Colonic mucosa (tissue), 4 donors: ENCODE results near the gene BDH1. TPM values are rescaled to one million over a fixed set of nuclear protein-coding genes. Genes with fewer than 3 reads are reported as not detected.
"Not testable (repeated sequence)": the region's sequence is repeated elsewhere in the genome, so short reads cannot be mapped to it uniquely, and the experiment has no call there.

Experiments
- DNase-seq: peaks from one replicate; pipeline ENCODE4 v3.0.0-alpha.2; 2020
- H3K27ac ChIP-seq: fragments of 200-600 bp; one replicate; pipeline ENCODE4 v1.8.0; 2021
- H3K27me3 ChIP-seq: fragments of 200-600 bp; one replicate; pipeline ENCODE4 v1.8.0; 2021
- H3K36me3 ChIP-seq: fragments of 200-600 bp; one replicate; pipeline ENCODE4 v1.8.0; 2021
- H3K4me1 ChIP-seq: fragments of 200-600 bp; one replicate; pipeline ENCODE4 v1.8.0; 2021; ENCODE audit warnings: mild to moderate bottlenecking
- H3K4me3 ChIP-seq: fragments of 200-600 bp; one replicate; pipeline ENCODE4 v1.8.0; 2021
- H3K9ac ChIP-seq, 2 donors: one replicate each; pipeline ENCODE4 v1.7.0; 2013; ENCODE audit warnings: control low read depth in 2 of 2, low read depth in 2 of 2, low read length in 2 of 2
- H3K9me3 ChIP-seq: fragments of 200-600 bp; one replicate; pipeline ENCODE4 v1.8.0; 2021
- CTCF ChIP-seq: fragments of 200-600 bp; IDR thresholded peaks from one replicate; pipeline ENCODE4 v1.8.0; 2022; ENCODE audit warnings: antibody characterized with exemption, mild to moderate bottlenecking
- intact Hi-C: fragments of 100-400 bp; cut with DNase I; formaldehyde crosslinking; loops from one replicate; pipeline ENCODE4 v1.14.1; 2022
- total RNA-seq, 2 donors: library from RNA; stranded (reverse); fragmentation: NEBNext Ultra II Directional in 1 of 2; extraction: Animal tissue kit (Norgen Biotek cat#: 25700) in 1 of 2; gene quantifications; one replicate each; pipeline ENCODE4 v1.2.1, GENCODE V29; 2021
- donor health status: healthy.
- donor health status: DM: no; HTN: no; CAD: no.
- donor health status: DM: no; HTN: no; CAD: no.

BDH1 gene
- total RNA-seq, 2 donors from 2014 or later = 154 to 180 TPM

- no peaks in the 10 kb centered on the region for H3K27me3 ChIP-seq
- no peaks in the 10 kb centered on the region for H3K9me3 ChIP-seq
- peaks cover 16% of the 10 kb centered on the region for H3K4me1 ChIP-seq
- peak overlapping the region; percentile 47 to 92 for H3K9ac ChIP-seq
- H3K36me3 ChIP-seq = no peaks in the 10 kb centered on the region
- peak overlapping the region; percentile 93 for H3K27ac ChIP-seq
- TF ChIP-seq CTCF = no peak
- DNase-seq = no peak
- no peak overlapping the region for H3K4me3 ChIP-seq
- intact Hi-C loops = loop anchor here (10.0 kb wide), 2 partner anchors 295 to 515 kb away; no protein-coding TSS in a partner anchor
Measured at GRCh38 chr3:197519801-197520211, 36.0 kb downstream of the BDH1 start.

GRCh38 chr3:197518881-197519421 lies 36.8 kb downstream of the BDH1 start:
- DNase-seq = no peak
- no peak overlapping the region for H3K4me3 ChIP-seq
- no peaks in the 10 kb centered on the region for H3K27me3 ChIP-seq
- H3K9me3 ChIP-seq = no peaks in the 10 kb centered on the region
- H3K36me3 ChIP-seq = no peaks in the 10 kb centered on the region
- peak overlapping the region in 1 of 2 donors; percentile 35 for H3K9ac ChIP-seq
- H3K4me1 ChIP-seq = peaks cover 16% of the 10 kb centered on the region
- no peak for TF ChIP-seq CTCF
- intact Hi-C loops = loop anchor here (10.0 kb wide), 2 partner anchors 294 to 514 kb away; no protein-coding TSS in a partner anchor
- H3K27ac ChIP-seq = no peak overlapping the region

GRCh38 chr3:197517922-197518683 lies 37.7 kb downstream of the BDH1 start:
- H3K4me3 ChIP-seq, H3K9me3 ChIP-seq, DNase-seq, H3K27me3 ChIP-seq, H3K27ac ChIP-seq, H3K9ac ChIP-seq, H3K36me3 ChIP-seq: not testable (repeated sequence)
- intact Hi-C loops = loop anchor here (10.0 kb wide), 2 partner anchors 293 to 513 kb away; no protein-coding TSS in a partner anchor
- H3K4me1 ChIP-seq = peaks cover 16% of the 10 kb centered on the region

- not testable (repeated sequence) for H3K9ac ChIP-seq, H3K4me3 ChIP-seq, H3K27me3 ChIP-seq, DNase-seq, H3K4me1 ChIP-seq, H3K27ac ChIP-seq, H3K9me3 ChIP-seq, H3K36me3 ChIP-seq
- intact Hi-C loops = loop anchor here (10.0 kb wide), 2 partner anchors 292 to 512 kb away; no protein-coding TSS in a partner anchor
Measured at GRCh38 chr3:197516890-197517606, 38.7 kb downstream of the BDH1 start.

- H3K27ac ChIP-seq = no peak overlapping the region
- intact Hi-C loops = loop anchor here (10.0 kb wide), 2 partner anchors 292 to 512 kb away; no protein-coding TSS in a partner anchor
- no peak overlapping the region for H3K9ac ChIP-seq
- no peaks in the 10 kb centered on the region for H3K36me3 ChIP-seq
- no peak overlapping the region for H3K4me3 ChIP-seq
- no peaks in the 10 kb centered on the region for H3K9me3 ChIP-seq
- H3K4me1 ChIP-seq = peaks cover 3% of the 10 kb centered on the region
- no peak for TF ChIP-seq CTCF
- no peak for DNase-seq
- H3K27me3 ChIP-seq = no peaks in the 10 kb centered on the region
Measured at GRCh38 chr3:197516517-197516889, 39.3 kb downstream of the BDH1 start.

- intact Hi-C loops = loop anchor here (5.0 to 10.0 kb wide), 3 partner anchors 258 to 510 kb away; no protein-coding TSS in a partner anchor
- no peak for TF ChIP-seq CTCF
- Histone ChIP-seq H3K4me1 (no peaks in the 10 kb centered on the region), H3K27ac (no peak overlapping the region), H3K36me3 (no peaks in the 10 kb centered on the region), H3K27me3 (no peaks in the 10 kb centered on the region), H3K9ac (no peak overlapping the region), H3K4me3 (no peak overlapping the region), H3K9me3 (no peaks in the 10 kb centered on the region)
- no peak for DNase-seq
Measured at GRCh38 chr3:197514786-197515355, 40.9 kb downstream of the BDH1 start.
